SK-N-SH (cell line): ENCODE data around the gene LACTB.

Experiments used
- CTCF ChIP-seq: fragments of 200-600 bp; sonication (generic); IDR thresholded peaks from 2 replicates; pipeline ENCODE4 v1.6.1; 2017; ENCODE audit warnings: antibody characterized with exemption, mild to moderate bottlenecking, moderate library complexity
- REST ChIP-seq: IDR thresholded peaks from 2 replicates; pipeline ENCODE4 v1.6.1; 2012; ENCODE audit warnings: mild to moderate bottlenecking, low read depth, low read length, moderate library complexity

- TF ChIP-seq CTCF (no peak), REST (no peak)
These were observed 38.1 kb upstream of the LACTB start for GRCh38 chr15:63083541-63083940.
